Kasumi-1 (cell line): ENCODE results near the gene EPB41L2.

Experiments used
- DNase-seq, 2 experiments: peaks; one replicate each; lab custom pipeline; 2025; lab: John Stamatoyannopoulos, UW

EPB41L2 gene

GRCh38 chr6:130978180-130978579 lies 84.9 kb downstream of the EPB41L2 start:
- DNase-seq: no peak

- no peak for DNase-seq
Observed at GRCh38 chr6:130975325-130975724, 87.7 kb downstream of the EPB41L2 start.

DNA sequence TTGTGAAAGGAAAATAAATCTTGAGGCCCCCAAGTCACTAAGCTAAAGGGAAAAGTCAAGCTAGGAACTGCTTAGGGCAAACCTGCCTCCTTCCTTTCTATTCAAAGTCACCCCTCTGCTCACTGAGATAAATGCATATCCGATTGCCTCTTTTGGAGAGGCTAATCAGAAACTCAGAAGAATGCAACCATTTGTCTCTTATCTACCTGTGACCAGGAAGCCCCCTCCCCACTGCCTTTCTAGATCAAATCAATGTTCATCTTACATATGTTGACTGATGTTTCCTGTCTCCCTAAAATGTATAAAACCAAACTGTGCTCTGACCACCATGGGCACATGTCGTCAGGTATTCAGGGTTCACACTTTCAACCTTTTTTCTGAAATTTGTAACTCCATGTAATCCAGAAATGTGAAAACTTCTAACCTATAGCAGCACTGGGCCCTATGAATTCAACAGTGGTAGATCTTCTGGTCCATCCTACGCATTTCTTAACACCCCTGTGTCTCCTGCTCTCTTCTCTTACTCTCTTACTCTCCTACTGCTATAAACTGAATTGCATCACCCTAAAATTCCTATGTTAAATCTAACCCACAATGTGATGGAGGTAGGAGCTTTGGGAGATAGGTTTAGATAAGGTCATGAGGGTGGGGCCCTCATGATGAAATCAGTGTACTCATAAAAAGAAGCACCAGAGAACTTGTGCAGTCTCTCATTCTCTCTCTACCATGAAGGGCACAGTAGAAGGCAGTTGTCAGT lies 89.3 kb downstream of the EPB41L2 start:
- no peak for DNase-seq

- no peak for DNase-seq
Observed at GRCh38 chr6:130971504-130971903, 91.5 kb downstream of the EPB41L2 start.

DNA sequence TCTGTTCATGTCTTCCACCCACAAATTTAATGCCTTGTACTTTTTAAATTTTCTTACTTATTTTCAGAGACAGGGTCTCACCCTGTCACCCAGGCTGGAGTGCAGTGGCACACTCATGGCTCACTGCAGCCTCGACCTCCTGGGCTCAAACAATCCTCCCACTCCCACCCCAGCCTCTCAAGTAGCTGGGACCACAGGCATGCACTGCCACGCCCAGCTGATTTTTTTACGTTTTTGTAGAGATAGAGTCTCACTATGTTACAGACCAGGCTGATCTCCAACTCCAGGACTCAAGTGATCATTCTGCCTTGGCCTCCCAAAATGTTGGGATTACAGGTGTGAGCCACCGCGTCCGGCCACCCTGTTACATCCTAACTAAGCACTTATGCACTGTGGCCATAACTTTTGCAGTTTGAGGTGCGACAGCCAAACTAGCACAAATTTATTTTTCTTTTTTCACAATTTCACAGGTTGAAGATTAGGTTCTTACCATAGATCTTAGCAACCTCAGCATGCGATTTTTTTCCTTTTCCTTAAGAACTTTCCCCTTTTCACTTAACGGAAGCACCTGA lies 92.1 kb downstream of the EPB41L2 start:
- DNase-seq: no peak

DNA sequence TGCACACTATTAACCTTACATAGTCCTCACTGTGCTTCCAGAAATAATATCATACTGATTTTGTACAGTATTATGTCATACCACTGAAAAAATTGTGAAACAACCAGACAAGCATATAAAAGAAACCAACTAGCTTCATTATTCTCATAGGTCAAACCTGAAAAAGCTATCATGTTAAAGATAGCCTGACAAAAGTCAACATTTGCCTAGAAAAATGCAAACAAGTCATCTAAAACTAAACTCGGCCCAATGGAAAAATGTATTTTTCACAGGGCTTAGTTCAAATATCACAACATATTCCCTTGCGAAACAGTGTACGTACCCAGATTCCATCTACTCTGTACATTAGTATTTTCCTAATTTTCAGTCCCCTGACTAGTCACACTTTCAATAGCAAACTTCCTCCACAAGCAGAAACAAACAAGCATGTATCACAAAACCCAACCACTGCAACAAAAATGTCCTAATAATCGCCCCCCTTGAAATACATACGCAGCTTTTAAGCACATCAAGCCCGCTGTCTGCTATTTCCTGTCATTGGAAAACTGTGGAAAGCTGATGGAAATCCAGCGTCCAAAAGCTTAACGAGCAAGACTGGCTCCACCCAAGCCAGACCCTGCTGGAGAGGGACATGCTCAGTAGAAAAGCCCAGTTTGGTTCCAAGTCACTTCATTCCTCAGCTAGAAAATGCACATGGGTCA lies 93.1 kb downstream of the EPB41L2 start:
- no peak for DNase-seq

DNA sequence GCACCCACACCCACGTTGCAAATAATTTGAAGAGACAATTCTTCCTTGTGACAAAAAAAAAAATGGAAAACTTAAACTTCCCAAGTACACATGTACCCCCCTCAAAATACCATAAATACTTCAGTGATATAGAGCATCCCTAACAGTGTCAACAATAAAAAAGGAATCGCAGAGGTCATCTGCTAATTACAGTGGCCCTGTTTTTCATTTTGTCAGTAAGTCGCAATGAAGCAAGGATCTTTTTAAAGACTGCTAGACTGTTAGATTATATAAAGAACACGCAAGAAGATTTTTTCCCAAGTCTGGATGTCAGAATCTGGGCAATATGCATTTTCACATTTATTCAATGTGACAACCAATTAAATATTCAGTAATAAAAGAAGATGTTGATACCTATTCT lies 93.9 kb downstream of the EPB41L2 start:
- DNase-seq: no peak

DNA sequence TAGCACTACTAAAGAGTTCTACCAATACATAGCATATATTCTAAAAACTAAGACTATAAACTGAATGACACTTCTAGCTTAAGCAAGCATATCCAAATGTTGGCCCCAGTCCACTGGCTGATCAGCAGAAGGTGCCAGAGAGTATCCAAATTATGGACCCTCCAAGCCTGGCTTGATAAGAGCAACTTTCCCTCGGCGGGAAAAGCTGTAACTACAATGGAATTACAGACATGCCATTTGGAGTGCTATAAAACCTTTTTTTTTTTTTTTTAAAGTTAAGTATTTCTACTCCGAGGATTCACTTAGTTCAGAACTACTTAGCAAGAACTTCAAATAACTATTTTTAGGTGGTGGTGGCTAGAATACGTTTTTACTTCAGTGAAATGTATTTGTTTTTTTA lies 94.6 kb downstream of the EPB41L2 start:
- DNase-seq: no peak

- no peak for DNase-seq
Observed at GRCh38 chr6:130967502-130968445, 95.3 kb downstream of the EPB41L2 start.

- no peak for DNase-seq
Observed at GRCh38 chr6:130966344-130966980, 96.6 kb downstream of the EPB41L2 start.

GRCh38 chr6:130965656-130966055 lies 97.4 kb downstream of the EPB41L2 start:
- DNase-seq: no peak

DNA sequence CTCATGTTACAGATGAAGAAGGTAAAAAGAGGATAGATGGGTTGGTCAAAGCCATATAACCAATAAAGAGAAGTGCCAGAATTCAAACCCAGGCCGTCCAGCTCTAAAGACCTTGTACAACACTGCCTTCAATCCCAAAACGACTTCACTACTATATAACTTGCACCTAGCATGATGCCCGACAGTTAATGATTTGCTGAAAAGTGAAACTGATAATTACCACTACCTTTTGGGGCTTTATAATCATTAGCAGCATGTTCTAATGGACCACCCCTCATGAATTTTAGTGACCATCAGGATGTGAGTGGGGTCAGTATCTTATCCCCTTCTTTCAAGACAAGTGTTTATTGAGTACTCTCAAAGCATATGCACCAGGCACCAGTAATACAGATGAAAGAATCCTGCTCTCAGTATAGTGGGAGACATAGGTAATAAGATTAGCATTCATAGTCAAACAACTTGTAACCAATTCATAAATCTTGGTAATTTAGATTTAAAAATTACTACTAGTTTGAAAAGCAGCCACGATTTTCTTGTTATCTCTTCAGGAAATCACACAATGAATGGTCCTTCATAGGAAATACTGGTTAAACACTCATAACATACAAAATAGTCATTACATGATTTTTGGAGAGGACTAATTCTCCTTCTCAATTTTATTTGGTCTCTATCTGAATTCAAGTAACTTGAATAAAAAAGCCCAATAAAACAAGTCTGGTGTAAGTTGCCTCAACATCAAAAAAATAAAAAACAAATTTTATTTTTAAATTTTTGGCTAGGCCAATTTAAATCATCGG lies 98.0 kb downstream of the EPB41L2 start:
- DNase-seq: no peak

DNA sequence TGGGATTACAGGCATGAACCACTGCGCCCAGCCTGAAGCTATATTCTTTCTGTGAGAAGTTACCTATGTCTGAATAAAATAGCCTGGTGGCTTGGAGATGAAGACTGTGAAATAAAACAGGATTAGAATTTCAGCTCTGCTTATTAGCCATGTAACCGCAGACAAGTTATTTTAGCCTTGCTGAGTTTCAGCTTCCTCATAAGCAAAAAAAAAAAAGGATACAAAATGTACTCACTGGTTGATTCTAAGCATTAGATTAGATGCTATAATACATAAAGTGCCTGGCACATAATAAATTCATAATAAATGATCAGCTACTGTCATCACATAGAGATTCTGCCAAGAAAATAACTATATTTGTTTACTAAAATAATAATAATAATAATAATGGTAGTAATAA lies 98.8 kb downstream of the EPB41L2 start:
- DNase-seq: no peak

DNA sequence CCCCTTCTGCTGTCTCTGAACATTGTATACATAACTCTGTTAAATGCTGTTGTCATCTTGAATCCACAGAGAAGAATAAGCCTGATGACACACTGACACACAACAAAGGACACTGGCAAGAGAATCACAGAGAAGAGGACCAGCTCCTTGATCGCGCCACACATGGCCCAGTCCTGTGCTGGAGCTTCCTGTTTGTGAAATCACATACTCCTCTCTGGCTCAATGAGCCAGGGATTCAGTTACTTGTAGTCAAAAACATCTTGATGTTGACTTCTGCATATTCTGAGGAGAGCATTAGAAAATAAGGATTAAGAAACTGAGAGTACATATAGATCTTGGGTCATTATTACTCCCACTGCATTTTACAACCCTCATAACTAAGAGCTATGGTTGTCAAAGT lies 100.1 kb downstream of the EPB41L2 start:
- DNase-seq: no peak

DNA sequence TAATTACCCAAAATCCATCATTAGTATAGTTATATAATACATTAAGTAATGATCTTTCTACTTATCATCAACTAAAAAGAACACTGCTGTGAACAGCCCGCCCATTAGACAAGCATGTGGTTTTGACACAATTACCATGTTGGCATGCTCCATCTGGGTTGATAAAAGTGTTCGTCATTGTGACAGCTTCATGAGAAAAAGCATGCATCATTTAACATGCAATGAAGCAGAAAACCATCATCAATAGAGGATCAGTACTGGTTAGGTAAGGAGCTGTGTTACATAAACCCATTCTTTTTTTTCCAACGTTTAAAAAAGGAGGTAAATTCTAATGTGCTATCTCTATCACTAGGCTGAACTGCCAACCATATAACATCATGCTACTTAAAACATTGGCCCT lies 101.9 kb downstream of the EPB41L2 start:
- no peak for DNase-seq

- no peak for DNase-seq
Observed at GRCh38 chr6:130959951-130960350, 103.1 kb downstream of the EPB41L2 start.

- DNase-seq: no peak
Observed at GRCh38 chr6:130958468-130958867, 104.6 kb downstream of the EPB41L2 start.

- DNase-seq: no peak
Observed at GRCh38 chr6:130955755-130956154, 107.3 kb downstream of the EPB41L2 start.

GRCh38 chr6:130949553-130949952 lies 113.5 kb downstream of the EPB41L2 start:
- no peak for DNase-seq

GRCh38 chr6:130947464-130947863 lies 115.6 kb downstream of the EPB41L2 start:
- DNase-seq: peak; percentile 20 to 22

- no peak for DNase-seq
Observed at GRCh38 chr6:130946076-130946475, 117.0 kb downstream of the EPB41L2 start.
